GM19023 (cell line): ENCODE data around the gene KSR2.
"Not testable (repeated sequence)": the region's sequence is repeated elsewhere in the genome, so short reads cannot be mapped to it uniquely, and the experiment has no call there.

Source experiments
- ATAC-seq: cut with Tn5 transposase; IDR thresholded peaks from one replicate; pipeline ENCODE4 v1.9.1; 2021; ENCODE audit warnings: mild to moderate bottlenecking, moderate library complexity; ENCODE audit not compliant: unreplicated experiment

Gene KSR2

DNA sequence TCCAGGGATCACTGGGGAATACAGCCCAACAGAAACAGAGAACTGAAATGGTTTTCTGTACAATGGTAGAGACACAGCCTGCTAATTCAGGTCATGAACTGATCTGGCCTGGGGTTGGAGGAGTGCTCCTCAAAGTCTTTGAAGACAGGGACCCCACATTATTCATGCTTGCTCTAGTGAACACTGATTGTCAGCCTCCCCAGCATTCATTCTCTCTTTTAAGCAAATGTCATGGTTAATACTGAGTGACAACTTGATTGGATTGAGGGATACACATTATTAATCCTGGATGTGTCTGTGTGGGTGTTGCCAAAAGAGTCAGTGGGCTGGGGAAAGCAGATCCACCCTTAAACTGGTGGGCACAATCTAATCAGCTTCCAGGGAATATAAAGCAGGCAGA, 319.0 kb downstream of the KSR2 start:
- ATAC-seq: no peak

DNA sequence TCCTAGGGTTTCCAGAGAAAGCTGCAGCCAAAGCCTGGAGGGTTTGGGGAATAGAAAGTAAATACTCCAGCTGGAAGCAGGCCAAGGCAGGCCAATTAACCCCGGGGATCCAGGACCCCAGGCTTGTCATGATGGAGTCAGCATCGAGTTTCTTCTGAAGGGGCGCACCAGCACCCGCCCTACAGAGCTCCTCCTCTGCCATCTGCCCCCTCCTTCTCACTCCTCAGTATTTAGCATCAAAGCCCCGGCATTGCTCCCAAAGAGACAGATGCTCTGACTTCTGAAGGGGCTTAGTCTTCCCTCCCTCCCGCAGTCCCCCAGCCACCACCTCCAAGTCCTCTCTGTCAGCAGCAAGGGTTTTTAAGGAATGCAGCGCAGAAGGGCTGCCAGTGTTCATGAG, 322.3 kb downstream of the KSR2 start:
- no peak for ATAC-seq

GRCh38 chr12:117645473-117645872, 323.3 kb downstream of the KSR2 start:
- ATAC-seq: no peak

GRCh38 chr12:117643971-117644370, 324.8 kb downstream of the KSR2 start:
- ATAC-seq: no peak

- ATAC-seq: no peak
Measured at GRCh38 chr12:117641885-117642284, 326.9 kb downstream of the KSR2 start.

DNA sequence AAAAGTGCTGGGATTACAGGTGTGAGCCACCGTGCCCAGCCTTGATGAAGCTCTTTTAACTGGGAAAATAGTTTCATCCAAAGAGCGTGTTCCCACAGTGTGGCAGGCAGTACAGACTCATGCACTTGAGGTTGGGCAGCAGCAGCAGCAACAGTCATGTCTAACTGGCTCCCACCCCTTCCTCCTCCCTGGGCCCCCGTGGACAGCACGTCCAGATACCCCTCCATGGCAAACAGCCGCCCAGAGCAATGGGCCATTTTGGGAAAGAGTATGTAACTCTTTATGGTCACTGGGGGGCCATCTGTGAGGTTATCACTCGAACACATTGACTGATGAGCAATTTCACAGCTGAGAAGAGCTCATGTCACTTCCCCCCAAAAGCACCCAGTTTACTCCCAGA, 328.3 kb downstream of the KSR2 start:
- no peak for ATAC-seq

- ATAC-seq: no peak
Measured at GRCh38 chr12:117629454-117629853, 339.3 kb downstream of the KSR2 start.

GRCh38 chr12:117628711-117629110, 340.1 kb downstream of the KSR2 start:
- ATAC-seq: not testable (repeated sequence)

DNA sequence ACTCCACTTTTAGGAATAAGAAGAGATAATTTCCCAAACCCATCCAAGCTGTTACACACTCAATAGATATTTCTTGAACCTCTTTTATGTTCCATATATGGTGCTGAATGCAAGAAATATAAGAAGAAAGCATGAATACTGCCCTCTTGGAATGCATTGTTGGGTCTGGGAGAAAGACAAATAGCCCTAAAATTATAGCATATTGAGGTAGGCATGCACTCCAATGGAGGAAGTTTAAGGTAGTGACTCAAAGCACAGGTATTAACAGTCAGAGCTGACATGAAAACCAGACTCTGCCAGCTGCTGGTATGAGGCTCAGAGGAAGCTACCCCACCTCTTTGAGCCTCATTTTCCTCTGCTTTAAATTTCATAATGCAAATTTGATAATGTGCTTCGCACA, 346.0 kb downstream of the KSR2 start:
- ATAC-seq: no peak

- ATAC-seq: no peak
Measured at GRCh38 chr12:117622087-117622486, 346.7 kb downstream of the KSR2 start.

DNA sequence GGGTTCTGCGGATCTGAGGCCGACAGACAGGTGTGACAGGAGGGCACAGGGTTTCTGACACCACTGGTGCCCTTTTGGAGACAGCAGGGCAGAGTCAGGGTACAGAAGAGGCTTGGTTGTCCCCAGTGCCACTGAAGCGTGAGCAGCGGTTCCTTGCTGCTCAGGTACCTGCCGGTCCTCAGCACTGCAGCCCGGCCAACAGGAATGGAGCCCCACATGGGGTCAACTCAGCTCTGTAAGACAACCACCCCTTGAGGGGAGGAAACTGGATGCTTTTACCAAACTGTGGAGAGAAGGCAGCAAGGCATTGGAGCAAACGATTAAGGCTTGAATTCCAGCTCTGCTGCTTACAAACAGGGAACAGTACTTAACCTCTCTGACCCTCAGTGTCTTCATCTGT, 361.0 kb downstream of the KSR2 start:
- ATAC-seq: no peak

DNA sequence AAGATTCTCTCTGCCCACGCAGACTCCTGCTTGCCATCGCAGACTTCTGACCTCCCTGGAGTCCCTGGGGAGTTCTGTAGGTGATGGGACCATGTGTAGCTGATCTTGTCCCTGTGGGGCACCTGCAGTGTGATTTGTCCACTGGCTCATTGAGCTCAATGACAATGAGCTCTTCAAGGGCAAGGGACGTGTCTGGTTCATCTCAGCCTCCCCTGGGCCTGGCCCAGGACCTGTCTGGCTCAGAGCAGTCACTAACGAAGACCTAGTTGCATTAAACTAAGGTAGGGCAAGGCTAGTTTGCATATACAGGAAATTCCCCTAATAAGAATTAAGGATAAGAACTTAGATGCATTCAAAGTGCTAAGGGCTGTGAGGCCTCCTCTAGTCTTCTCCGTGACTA, 361.8 kb downstream of the KSR2 start:
- ATAC-seq: no peak

DNA sequence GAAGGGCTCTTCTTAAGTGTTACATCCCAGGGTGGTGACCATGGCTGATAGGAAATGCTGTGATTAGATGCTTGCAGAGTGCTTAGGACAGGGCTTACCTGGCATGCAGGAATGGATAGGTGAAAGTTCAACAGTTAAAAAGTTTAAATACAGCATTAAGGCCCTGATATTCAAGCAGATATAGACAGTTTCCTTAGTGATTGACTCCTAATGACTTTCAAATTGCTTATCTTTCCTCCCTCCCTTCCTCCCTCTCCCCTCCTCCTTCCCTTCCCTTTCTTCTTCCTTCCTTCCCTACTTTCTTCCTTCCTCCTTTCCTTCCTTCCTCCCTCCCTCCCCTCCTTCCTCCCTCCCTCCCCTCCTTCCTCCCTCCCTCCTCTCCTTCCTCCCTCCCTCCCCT, 362.8 kb downstream of the KSR2 start:
- no peak for ATAC-seq

DNA sequence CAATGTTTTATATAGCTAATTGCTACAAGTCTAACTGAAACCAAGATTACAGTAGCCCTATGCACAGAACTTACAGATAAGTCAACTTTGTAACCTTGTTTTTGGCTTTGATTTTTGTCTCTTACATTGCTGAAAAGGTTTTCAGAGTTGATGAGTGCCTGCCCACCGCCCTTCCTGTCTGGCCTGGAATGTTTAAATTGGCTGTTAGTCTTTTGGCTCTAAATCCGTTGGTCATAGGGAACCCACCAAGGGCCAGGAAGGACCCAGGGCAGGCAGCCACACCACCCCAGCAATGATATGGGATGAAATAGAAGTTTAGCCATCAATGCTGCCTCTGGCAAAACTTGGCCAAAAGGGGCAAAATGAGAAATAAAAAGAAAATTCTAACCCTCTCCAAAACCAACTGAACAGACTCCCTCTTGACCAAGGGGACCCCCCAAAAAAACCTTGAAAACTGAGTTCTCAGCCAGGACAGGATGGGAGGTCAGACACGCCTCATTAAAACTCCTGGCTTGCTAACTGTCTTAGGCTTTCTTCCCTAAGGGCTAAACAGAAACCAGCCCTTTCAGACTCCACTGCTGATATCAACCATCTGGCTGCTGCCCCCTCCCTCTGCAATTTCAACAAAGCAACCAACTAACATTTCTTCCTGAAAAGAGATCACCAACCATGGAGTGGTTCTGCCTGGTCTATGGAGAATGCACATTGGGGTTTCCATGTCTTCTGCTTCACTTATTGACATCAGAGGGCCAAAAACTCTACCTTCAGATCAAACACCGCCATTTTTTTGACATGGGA, 365.3 kb downstream of the KSR2 start:
- ATAC-seq: no peak

- ATAC-seq: no peak
Measured at GRCh38 chr12:117599849-117600248, 368.9 kb downstream of the KSR2 start.

- no peak for ATAC-seq
Measured at GRCh38 chr12:117596968-117597367, 371.8 kb downstream of the KSR2 start.

DNA sequence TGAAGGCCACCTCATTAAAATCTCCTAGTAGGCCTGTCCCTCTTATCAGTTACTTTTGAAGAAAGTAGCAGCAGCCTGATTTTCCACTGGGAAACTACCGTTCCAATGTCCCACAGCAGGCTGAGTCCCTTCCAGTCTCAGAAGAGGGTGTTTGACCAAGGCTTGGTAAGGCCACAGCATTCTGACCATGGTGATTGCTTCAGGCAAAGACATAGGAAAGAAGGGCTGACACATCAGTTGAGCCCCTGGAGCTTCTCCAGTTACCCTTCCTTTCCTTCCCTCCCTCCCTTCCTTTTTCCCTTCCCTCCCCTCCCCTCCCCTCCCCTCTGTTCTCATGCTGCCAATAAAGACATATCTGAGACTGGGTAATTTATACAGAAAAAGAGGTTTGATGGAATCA, 373.0 kb downstream of the KSR2 start:
- no peak for ATAC-seq

DNA sequence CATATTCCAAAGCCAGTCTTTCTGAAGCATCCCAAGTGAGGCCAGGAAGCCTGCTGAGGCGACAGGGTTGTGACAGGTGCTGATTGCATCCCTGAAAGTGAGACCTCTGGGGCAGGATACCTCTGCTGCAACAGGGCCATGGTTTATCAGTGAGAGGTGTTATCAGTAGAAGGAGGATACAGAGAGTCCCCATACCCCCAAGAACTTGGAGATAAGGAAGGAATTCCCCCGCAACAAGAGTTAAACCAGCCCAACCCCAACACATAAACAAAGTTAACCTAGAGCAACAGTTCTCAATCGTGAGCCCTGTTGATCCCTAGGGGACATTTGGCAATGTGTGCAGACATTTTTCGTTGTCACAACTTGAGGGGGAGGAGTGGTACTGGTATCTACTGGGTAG, 374.3 kb downstream of the KSR2 start:
- ATAC-seq: no peak

GRCh38 chr12:117593815-117594400, 374.9 kb downstream of the KSR2 start:
- no peak for ATAC-seq

DNA sequence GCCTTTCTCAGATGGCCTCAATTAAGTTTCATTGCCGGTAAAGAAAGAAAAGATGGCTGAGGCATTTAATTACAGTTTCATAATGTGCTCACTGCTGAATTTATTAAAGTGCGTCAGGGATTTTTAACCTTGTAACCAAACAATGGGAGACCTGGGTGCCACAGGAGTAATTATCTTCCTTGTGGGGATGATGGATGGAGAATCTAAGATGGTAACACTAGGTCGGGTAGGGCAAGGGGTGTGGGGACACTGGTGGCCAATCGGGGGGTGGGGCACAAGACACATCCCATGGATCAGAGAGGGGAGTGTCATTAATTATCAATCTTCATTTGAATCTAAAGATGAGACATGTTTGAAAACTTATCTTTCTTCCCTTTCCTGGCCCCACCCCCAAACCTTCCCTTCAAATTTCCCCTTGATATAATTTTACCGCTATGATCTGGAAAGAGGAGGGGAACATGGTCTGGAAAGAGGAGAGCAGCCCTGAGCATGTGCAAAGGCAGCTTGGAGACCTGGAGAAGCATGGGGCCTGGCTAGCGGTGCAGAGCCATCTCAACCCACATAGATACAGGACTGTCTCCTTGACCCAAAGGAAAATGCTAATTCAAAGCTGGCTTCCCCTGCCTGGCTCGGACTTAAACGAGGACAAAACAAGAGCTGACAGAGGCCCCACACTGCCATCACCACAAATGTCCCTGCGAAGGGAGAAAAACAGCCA, 376.0 kb downstream of the KSR2 start:
- no peak for ATAC-seq

DNA sequence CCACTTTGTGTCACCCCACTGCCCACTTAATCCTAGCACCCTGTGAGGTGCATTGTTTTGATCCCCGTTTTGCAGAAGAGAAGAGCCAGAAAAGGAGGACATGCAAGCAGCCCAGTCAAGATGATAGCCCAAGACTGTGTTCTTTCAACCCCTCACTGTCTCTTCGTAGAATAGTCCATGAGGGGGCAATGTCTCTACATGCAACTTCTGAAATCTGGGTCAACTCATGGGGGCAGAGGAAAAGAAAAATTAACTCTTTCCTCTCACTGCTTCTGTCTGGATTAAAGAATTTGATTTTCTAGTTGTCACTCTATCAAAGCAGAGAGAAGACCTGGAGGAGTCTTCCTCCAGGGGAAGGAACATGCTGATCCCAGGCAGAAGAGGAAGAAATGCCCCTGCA, 377.8 kb downstream of the KSR2 start:
- no peak for ATAC-seq

- no peak for ATAC-seq
Measured at GRCh38 chr12:117590386-117590785, 378.4 kb downstream of the KSR2 start.
